Suppressor macrophage (primary cell): ENCODE measurements around the gene LAPTM4A.
"Not testable (repeated sequence)": the region's sequence is repeated elsewhere in the genome, so short reads cannot be mapped to it uniquely, and the experiment has no call there.

Experiments used
- DNase-seq, 4 experiments: peaks; one replicate each; pipeline ENCODE4 v3.0.0-alpha.2; 2020 to 2022

LAPTM4A gene

DNA sequence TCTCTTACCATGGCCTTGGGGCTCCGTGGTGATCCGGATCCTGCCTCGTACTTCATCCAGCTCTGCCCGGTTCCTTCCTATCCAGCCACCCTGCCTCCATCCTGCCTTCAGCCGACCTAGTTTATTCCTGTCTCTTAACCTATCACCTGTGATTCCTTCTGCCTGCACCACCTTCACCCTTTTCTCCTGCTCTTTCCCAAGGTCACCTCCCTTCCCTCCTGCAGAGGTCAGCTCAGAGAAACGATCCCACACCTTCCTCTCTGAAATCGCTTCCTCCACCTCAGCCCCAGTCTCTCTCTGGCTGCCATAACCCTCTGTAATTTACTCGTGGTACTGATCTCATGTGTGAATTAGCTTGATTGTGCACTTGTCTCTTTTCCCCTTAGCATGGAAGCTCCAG, 23.5 kb upstream of the LAPTM4A start:
- DNase-seq = no peak

GRCh38 chr2:20074046-20074648, 22.7 kb upstream of the LAPTM4A start:
- not testable (repeated sequence) for DNase-seq

DNA sequence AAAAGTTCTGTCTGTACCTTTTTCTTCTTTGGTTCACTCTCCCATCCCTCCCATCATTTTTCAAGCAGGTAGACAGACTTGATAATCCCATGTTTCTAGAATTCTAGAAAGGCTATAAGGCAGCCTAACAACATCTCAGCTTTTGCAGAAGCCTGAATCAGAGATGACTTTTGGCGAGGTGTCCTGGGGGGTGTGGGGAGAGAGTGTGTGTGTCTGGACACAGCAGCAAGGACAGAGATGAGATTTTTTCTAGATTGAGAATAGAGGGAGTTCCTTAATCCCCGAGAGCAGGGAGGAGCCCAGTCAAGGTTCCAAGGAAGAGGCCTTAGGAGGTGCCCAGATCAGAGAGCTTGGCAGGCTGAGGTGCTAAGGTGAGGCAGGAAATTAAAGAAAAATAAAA, 22.0 kb upstream of the LAPTM4A start:
- DNase-seq = no peak

- no peak for DNase-seq
Measured at GRCh38 chr2:20072436-20073158, 21.2 kb upstream of the LAPTM4A start.

- no peak for DNase-seq
Measured at GRCh38 chr2:20071397-20072383, 20.3 kb upstream of the LAPTM4A start.

DNA sequence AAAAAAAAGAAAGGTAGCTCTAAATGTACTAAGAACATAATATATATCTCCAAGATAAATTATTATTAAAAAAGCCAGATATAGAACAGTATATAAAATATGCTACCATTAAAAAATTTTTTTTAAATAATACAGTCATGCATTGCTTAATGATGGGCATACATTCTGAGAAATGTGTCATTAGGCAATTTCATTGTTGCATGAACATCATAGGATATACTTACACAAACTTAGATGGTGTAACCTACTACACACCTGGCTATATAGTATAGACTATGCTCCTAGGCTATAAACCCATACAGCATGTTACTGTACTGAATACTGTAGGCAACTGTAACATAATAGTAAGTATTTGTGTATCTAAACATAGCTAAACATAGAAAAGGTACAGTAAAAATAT, 18.3 kb upstream of the LAPTM4A start:
- DNase-seq = no peak

DNA sequence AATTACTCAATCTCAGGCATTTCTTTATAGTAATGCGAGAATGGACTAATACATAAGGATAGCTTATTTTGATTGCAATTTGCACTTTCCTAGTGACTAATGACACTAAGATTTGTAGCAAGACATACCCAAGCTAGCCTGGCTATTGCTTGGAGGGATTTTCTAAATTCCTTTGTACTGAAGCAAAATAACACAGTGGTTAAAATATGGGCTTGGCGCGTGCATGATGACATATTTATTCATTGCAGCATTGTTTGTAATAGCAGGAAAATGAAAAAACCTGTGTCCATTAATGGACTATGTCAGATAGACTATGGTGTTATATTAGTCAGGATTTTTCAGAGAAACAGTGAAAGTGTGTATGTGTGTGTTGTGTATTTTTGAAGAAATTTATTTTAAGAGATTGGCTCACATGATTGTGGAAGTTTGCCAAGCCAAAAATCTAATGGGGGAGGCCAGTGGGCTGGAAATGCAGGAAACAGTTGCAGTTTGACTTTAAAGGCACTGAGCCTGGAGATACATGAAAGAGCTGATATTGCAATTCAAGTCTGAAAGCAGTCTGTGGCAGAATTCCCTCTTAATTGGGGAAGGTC, 16.7 kb upstream of the LAPTM4A start:
- no peak for DNase-seq

GRCh38 chr2:20065885-20066602, 14.6 kb upstream of the LAPTM4A start:
- peak; percentile 28 to 53 (median 40) for DNase-seq

- no peak for DNase-seq
Measured at GRCh38 chr2:20064841-20065240, 13.4 kb upstream of the LAPTM4A start.

DNA sequence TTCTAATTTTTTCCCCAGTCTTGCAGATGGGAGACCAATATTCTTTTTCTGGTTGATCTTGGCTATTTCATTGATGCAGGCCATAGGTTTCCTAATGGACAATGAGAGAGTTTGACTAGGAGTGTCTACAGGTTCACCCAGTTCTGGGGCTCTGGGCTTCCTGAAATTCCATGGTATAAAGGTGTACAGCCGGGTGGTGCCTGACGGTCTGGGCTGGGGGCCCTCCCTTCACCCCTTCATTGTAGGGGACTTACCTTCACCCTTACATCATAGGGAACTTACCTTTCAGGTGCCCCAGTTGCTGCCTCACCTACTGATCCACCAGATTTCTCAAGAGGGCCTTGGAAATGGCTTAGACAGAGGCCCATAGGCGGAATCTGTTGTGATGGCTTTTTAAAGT, 13.0 kb upstream of the LAPTM4A start:
- DNase-seq = no peak

- peak in 3 of 4 experiments; percentile 10 to 23 (median 15) for DNase-seq
Measured at GRCh38 chr2:20062615-20063545, 11.5 kb upstream of the LAPTM4A start.

- DNase-seq = no peak
Measured at GRCh38 chr2:20061940-20062339, 10.5 kb upstream of the LAPTM4A start.

DNA sequence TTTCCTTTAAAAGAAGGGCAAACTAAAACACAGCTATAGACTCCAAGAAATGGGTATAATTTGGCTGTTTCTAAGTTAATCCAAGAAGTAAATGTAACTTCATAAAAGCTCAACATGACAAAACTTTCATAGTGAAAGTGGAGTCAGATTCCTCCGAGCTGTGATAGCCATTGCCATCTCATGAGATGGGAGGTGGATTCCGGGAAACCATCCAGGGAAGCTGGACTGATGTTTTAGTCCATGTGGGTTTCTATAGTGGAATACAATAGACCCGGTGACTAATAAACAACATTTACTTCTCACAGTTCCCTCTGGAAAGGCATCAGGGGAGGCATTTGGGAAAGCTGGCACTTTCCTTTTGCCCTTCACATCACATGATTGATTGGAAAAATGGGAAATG, 10.0 kb upstream of the LAPTM4A start:
- DNase-seq = no peak

GRCh38 chr2:20060106-20060505, 8.7 kb upstream of the LAPTM4A start:
- no peak for DNase-seq

GRCh38 chr2:20057268-20057667, 5.8 kb upstream of the LAPTM4A start:
- no peak for DNase-seq

DNA sequence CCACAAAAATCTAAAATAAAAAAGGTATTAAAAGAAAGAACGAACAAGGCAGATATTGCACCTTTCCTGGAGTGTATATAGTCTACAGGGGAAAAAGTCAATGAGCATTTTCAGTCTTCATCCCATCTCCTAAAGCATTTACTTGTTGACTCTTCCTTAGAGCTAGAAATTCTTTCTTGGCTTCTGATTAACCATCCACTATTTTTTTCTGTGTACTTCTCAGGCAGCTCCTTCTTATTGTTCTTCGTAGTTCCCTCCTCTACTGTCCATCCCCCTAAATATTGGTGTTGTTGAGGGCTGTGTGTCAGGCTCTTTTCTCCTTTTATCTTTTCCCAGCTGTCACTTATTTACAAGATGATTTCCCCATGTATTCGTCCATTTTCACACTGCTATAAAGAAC, 3.5 kb upstream of the LAPTM4A start:
- DNase-seq = no peak

GRCh38 chr2:20054119-20054518, 2.7 kb upstream of the LAPTM4A start:
- no peak for DNase-seq

- peak; percentile 81 to 90 (median 86) for DNase-seq
Measured at GRCh38 chr2:20052861-20053281, 1.4 kb upstream of the LAPTM4A start.

- DNase-seq = no peak
Measured at GRCh38 chr2:20052229-20052851, 912 bp upstream of the LAPTM4A start.
